SJSA1 (cell line): ENCODE results near the gene ROBO1. TPM values are rescaled to one million over a fixed set of nuclear protein-coding genes. Genes with fewer than 3 reads are reported as not detected.
A peak's percentile ranks its signal among the peaks of the same experiment; 100 is the strongest.

ENCODE experiments used
- DNase-seq, 2 experiments: peaks; one replicate each; pipeline ENCODE4 v3.0.0-alpha.2; 2015 to 2020; ENCODE audit warnings: low spot score in 2 of 2, low read depth in 1 of 2
- H3K27ac ChIP-seq: fragments of 250-450 bp; sonication (Bioruptor Pico); 2 replicates; pipeline ENCODE4 v1.5.1; 2020; ENCODE audit warnings: mild to moderate bottlenecking, moderate library complexity
- H3K27me3 ChIP-seq: fragments of 250-450 bp; sonication (Bioruptor Pico); replicated peaks from 2 replicates; pipeline ENCODE4 v1.5.1; 2020; ENCODE audit warnings: mild to moderate bottlenecking, moderate library complexity
- H3K36me3 ChIP-seq: fragments of 250-450 bp; sonication (Bioruptor Pico); 2 replicates; pipeline ENCODE4 v1.5.1; 2020; ENCODE audit warnings: mild to moderate bottlenecking
- H3K4me1 ChIP-seq: fragments of 250-450 bp; sonication (Bioruptor Pico); replicated peaks from 2 replicates; pipeline ENCODE4 v1.6.1; 2021; ENCODE audit warnings: mild to moderate bottlenecking
- H3K4me3 ChIP-seq: fragments of 250-450 bp; sonication (Bioruptor Pico); 2 replicates; pipeline ENCODE4 v1.5.1; 2020; ENCODE audit warnings: mild to moderate bottlenecking
- H3K9me3 ChIP-seq: fragments of 250-450 bp; sonication (Bioruptor Pico); replicated peaks from 2 replicates; pipeline ENCODE4 v1.5.1; 2020; ENCODE audit warnings: mild to moderate bottlenecking
- total RNA-seq: library from RNA; depleted of rRNA; stranded (reverse); fragments of >200 nt; shearing (Covaris generic); gene quantifications from 2 replicates; pipeline ENCODE4 v1.2.3, GENCODE V29; 2014

The ROBO1 gene
- total RNA-seq, 1 experiment from 2014 or later = 38.9 TPM

GRCh38 chr3:79653266-79653830, 114.5 kb downstream of the ROBO1 start:
- no peaks in the 10 kb centered on the region for H3K9me3 ChIP-seq
- H3K4me1 ChIP-seq = no peaks in the 10 kb centered on the region
- no peaks in the 10 kb centered on the region for H3K36me3 ChIP-seq
- no peak overlapping the region for H3K27ac ChIP-seq
- no peaks in the 10 kb centered on the region for H3K27me3 ChIP-seq
- H3K4me3 ChIP-seq = no peak overlapping the region
- no peak for DNase-seq

GRCh38 chr3:79651536-79652065, 116.2 kb downstream of the ROBO1 start:
- H3K27me3 ChIP-seq = no peaks in the 10 kb centered on the region
- no peak for DNase-seq
- H3K4me3 ChIP-seq = no peak overlapping the region
- H3K27ac ChIP-seq = no peak overlapping the region
- H3K4me1 ChIP-seq = no peaks in the 10 kb centered on the region
- no peaks in the 10 kb centered on the region for H3K36me3 ChIP-seq
- no peaks in the 10 kb centered on the region for H3K9me3 ChIP-seq

GRCh38 chr3:79639855-79640254, 127.9 kb downstream of the ROBO1 start:
- no peaks in the 10 kb centered on the region for H3K4me1 ChIP-seq
- H3K27ac ChIP-seq = no peak overlapping the region
- no peak overlapping the region for H3K4me3 ChIP-seq
- H3K27me3 ChIP-seq = no peaks in the 10 kb centered on the region
- no peaks in the 10 kb centered on the region for H3K36me3 ChIP-seq
- no peak for DNase-seq
- no peaks in the 10 kb centered on the region for H3K9me3 ChIP-seq

- Histone ChIP-seq H3K36me3 (no peaks in the 10 kb centered on the region), H3K4me1 (no peaks in the 10 kb centered on the region), H3K9me3 (no peaks in the 10 kb centered on the region), H3K4me3 (no peak overlapping the region), H3K27me3 (no peaks in the 10 kb centered on the region), H3K27ac (no peak overlapping the region)
- DNase-seq = no peak
These were observed 131.4 kb downstream of the ROBO1 start for GRCh38 chr3:79636372-79636771.

GRCh38 chr3:79632842-79633241, 135.0 kb downstream of the ROBO1 start:
- DNase-seq = no peak
- Histone ChIP-seq H3K27ac (no peak overlapping the region), H3K9me3 (no peaks in the 10 kb centered on the region), H3K4me1 (no peaks in the 10 kb centered on the region), H3K4me3 (no peak overlapping the region), H3K27me3 (no peaks in the 10 kb centered on the region), H3K36me3 (no peaks in the 10 kb centered on the region)

DNA sequence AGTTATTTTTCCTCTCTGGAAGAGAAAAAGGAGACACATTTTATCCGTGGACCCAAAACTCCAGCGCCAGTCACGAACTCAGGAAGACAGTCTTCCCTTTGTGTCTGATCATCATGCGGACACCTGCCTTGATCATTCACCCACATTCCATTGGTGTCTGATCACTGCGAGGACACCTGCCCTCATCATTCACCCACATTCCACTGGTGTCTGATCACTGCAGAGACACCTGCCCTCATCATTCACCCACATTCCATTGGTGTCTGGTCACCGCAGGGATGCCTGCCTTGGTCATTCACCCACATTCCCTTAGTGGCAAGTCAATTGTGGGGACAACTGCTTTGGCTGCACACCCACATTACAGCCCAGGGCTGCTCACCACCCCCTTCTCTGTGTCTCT, 148.9 kb downstream of the ROBO1 start:
- H3K9me3 ChIP-seq = no peaks in the 10 kb centered on the region
- no peak overlapping the region for H3K27ac ChIP-seq
- no peaks in the 10 kb centered on the region for H3K27me3 ChIP-seq
- H3K36me3 ChIP-seq = no peaks in the 10 kb centered on the region
- no peaks in the 10 kb centered on the region for H3K4me1 ChIP-seq
- no peak for DNase-seq
- no peak overlapping the region for H3K4me3 ChIP-seq

DNA sequence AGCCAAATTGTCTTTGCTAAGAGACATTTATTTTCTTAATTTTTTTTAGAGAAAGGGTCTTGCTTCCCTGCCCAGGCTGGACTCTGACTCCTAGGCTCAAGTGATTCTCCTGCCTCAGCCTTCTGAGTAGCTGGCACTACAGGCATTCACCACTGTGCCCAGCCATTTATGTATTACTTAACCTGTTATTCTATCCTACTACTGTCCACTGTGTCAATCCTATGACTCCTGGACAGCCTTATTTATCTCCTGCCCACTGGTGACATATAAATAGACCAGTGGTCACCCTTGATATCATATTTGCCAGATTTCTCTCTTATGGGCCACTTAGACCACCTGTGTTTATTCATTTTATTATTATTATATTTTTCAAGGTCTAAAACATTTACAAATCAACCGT, 161.4 kb downstream of the ROBO1 start:
- Histone ChIP-seq H3K27me3 (no peaks in the 10 kb centered on the region), H3K27ac (no peak overlapping the region), H3K4me3 (no peak overlapping the region), H3K4me1 (no peaks in the 10 kb centered on the region), H3K36me3 (no peaks in the 10 kb centered on the region), H3K9me3 (no peaks in the 10 kb centered on the region)
- no peak for DNase-seq

DNA sequence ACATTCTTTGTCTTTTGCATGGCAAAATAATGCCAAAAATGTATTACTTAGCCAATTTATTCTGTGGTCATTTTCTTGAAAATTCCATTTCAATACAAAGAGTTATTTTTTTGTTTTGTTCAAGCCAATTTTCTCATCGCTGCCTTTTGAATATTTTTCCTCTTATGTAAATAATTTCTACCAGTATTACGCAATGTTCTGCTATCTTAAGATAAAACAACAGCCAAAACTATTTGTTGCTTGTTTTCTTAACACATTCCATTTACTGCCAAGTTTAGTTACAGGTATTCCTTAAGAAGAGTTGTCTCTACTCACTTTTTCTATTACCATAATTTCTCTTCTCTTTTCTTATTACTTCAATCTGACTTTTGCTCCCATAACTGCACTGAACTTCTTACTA, 163.1 kb downstream of the ROBO1 start:
- Histone ChIP-seq H3K27me3 (no peaks in the 10 kb centered on the region), H3K9me3 (no peaks in the 10 kb centered on the region), H3K4me3 (no peak overlapping the region), H3K36me3 (no peaks in the 10 kb centered on the region), H3K4me1 (no peaks in the 10 kb centered on the region), H3K27ac (no peak overlapping the region)
- DNase-seq = no peak

DNA sequence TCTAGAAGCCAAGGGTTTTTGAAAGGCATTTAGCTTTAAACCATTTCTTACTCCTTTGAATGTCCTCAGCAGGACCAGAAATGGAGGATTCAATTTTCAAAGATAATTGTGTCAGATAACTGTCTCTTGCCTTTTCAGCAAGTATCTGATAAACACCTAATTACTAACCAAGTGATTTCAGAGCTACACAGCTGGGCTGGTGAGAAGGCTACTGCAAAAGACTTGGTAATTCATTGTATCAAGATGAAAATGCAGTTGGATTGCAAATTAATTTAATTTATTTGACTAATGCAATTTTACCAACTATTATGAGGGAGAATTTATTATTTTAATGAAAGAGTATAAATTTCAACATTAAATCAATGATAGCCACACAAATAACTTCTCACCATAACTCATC, 165.4 kb downstream of the ROBO1 start:
- H3K4me1 ChIP-seq = no peaks in the 10 kb centered on the region
- no peaks in the 10 kb centered on the region for H3K27me3 ChIP-seq
- H3K27ac ChIP-seq = no peak overlapping the region
- H3K36me3 ChIP-seq = no peaks in the 10 kb centered on the region
- no peak overlapping the region for H3K4me3 ChIP-seq
- DNase-seq = no peak
- H3K9me3 ChIP-seq = no peaks in the 10 kb centered on the region

GRCh38 chr3:79598594-79598993, 169.2 kb downstream of the ROBO1 start:
- Histone ChIP-seq H3K4me1 (no peaks in the 10 kb centered on the region), H3K36me3 (no peaks in the 10 kb centered on the region)
- peak in 1 of 2 experiments; percentile 37 for DNase-seq

GRCh38 chr3:79597709-79598108, 170.1 kb downstream of the ROBO1 start:
- H3K27ac ChIP-seq = no peak overlapping the region
- no peaks in the 10 kb centered on the region for H3K36me3 ChIP-seq
- no peak for DNase-seq
- no peak overlapping the region for H3K4me3 ChIP-seq
- no peaks in the 10 kb centered on the region for H3K27me3 ChIP-seq
- H3K9me3 ChIP-seq = no peaks in the 10 kb centered on the region
- H3K4me1 ChIP-seq = no peaks in the 10 kb centered on the region

More at GRCh38 chr3:79598594-79598993, 169.2 kb downstream of the ROBO1 start:
- Histone ChIP-seq H3K27me3 (no peaks in the 10 kb centered on the region), H3K4me3 (no peak overlapping the region), H3K9me3 (no peaks in the 10 kb centered on the region), H3K27ac (no peak overlapping the region)

DNA sequence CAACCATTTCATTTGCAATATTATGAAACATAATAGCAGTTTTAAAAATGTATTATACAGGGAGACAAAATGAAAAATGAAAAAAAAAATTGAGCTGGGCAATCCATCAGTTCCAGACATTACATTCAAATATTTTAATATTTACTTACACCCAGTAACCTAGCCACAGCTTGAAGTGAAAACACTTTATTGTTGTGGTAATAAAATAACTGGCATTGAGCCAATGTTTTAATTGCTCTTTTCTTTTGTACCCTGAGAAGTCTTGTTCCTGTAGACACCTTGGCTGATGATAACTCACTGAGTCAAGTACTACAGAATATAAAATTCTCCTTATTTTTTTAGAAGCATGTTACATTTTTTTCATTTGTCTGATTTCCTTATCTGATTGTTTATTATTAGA, 180.6 kb downstream of the ROBO1 start:
- no peaks in the 10 kb centered on the region for H3K4me1 ChIP-seq
- H3K36me3 ChIP-seq = no peaks in the 10 kb centered on the region
- H3K9me3 ChIP-seq = no peaks in the 10 kb centered on the region
- H3K4me3 ChIP-seq = no peak overlapping the region
- no peak overlapping the region for H3K27ac ChIP-seq
- no peak for DNase-seq
- H3K27me3 ChIP-seq = no peaks in the 10 kb centered on the region

GRCh38 chr3:79586232-79586631, 181.6 kb downstream of the ROBO1 start:
- Histone ChIP-seq H3K4me1 (no peaks in the 10 kb centered on the region), H3K27me3 (no peaks in the 10 kb centered on the region), H3K4me3 (no peak overlapping the region), H3K27ac (no peak overlapping the region), H3K9me3 (no peaks in the 10 kb centered on the region), H3K36me3 (no peaks in the 10 kb centered on the region)
- DNase-seq = no peak

GRCh38 chr3:79572930-79573329, 194.9 kb downstream of the ROBO1 start:
- Histone ChIP-seq H3K36me3 (no peaks in the 10 kb centered on the region), H3K4me3 (no peak overlapping the region), H3K4me1 (no peaks in the 10 kb centered on the region), H3K27ac (no peak overlapping the region), H3K9me3 (no peaks in the 10 kb centered on the region), H3K27me3 (no peaks in the 10 kb centered on the region)
- no peak for DNase-seq

DNA sequence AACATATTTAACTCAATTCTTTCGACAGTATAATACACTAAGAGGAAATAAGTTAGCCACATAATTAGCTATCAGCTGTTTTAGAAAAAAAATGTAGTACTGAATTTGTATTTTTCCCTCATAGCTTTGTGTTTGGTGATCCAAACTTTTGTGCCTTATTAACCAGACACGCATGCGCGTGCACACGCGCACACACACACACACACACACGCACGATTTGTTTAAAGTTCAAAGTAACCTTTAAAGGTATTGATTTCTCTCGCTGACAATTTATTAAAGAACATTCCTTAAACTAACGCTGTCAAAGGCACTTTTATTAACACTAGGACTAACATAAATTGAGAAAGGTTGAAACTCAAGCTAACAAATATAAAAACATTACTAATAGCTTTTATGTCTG, 198.9 kb downstream of the ROBO1 start:
- Histone ChIP-seq H3K27ac (no peak overlapping the region), H3K27me3 (no peaks in the 10 kb centered on the region), H3K36me3 (no peaks in the 10 kb centered on the region), H3K4me3 (no peak overlapping the region), H3K4me1 (no peaks in the 10 kb centered on the region), H3K9me3 (no peaks in the 10 kb centered on the region)
- DNase-seq = no peak
